Measurements from ENCODE around the gene MRPS35. TPM values are rescaled to one million over a fixed set of nuclear protein-coding genes. Genes with fewer than 3 reads are reported as not detected.
A peak's percentile ranks its signal among the peaks of the same experiment; 100 is the strongest.

The MRPS35 gene
- total RNA-seq: 10 to 100 TPM; 50.8 to 74.0 (median 57.5) TPM

GRCh38 chr12:27710592-27711316 lies at the start of gene MRPS35:
MRPS35 (plus strand) TSS chr12:27710832; CDS start chr12:27710844, 12 bp downstream.
- Histone ChIP-seq H3K36me3 (no peaks in the 10 kb centered on the region), H3K9me3 (no peaks in the 10 kb centered on the region), H3K4me1 (peaks cover 10 to 11% of the 10 kb centered on the region in 2 donors), H3K27me3 (no peaks in the 10 kb centered on the region), H3K4me3 (replicated peaks in 1 of 3) (peak within 1 kb of the TSS; percentile 81 to 98 (median 86)), H3K27ac (peak within 1 kb of the TSS; percentile 27 to 80 (median 69))
- 0% methylated on average over 19 to 33 of the region's 46 CpGs for WGBS, 2 donors
- intact Hi-C loops (cut with DNase I): no loop called here
- peak; percentile 89 to 92 for DNase-seq
- TF ChIP-seq CTCF (IDR thresholded peaks at IDR 0.05) (no peak), POLR2A (IDR thresholded peaks at IDR 0.05) (peak in 1 of 2 donors; percentile 84)

DNA sequence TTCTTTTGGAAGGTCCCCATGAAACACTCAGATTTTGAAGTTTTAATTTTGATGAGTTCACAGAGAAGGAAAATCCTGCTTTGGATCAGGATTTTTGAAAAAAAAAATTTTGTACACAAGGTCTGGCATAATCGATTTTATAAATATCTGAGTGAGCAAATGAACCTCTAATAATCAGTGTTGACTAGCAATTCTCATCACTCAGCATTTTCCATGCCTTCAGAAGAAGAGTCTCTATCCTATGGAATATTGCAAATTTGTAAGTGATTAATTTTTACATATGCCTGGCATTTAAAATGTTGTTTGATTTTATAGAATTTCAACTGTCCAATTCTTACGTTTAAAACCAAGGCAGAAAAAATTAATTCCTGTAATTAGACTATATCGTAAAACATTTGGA lies 44.9 kb upstream of the MRPS35 start:
- 80 to 94% methylated on average over 3 of the region's 3 CpGs for WGBS, 2 donors
- H3K4me3 ChIP-seq (replicated peaks in 1 of 3): no peak overlapping the region
- TF ChIP-seq CTCF (IDR thresholded peaks at IDR 0.05) (no peak), POLR2A (IDR thresholded peaks at IDR 0.05) (no peak)

DNA sequence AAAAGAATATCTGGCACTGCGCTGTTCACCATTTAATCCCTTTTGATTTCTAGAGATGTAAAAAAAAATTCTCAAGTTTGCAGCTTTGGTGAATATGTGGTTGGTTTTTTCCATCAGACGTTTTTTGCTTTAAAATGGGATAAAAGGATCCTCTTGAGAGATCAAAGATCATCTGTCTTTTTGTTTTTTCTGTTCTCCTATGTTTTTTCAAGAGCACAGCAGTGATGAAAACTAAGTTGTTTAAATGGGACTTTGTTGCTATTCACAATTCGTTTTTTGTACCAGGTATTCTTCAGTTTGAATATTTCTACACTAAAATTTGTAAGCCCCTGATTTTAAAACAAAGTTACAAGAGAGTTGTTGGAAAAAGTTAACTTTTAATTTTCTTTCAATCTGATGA lies 44.1 kb upstream of the MRPS35 start:
- H3K27ac ChIP-seq: no peak overlapping the region
- no peaks in the 10 kb centered on the region for H3K9me3 ChIP-seq
- no peaks in the 10 kb centered on the region for H3K4me1 ChIP-seq
- no peak for DNase-seq
- no peak overlapping the region for H3K4me3 ChIP-seq (replicated peaks in 1 of 3)
- H3K36me3 ChIP-seq: peaks cover 24 to 25% of the 10 kb centered on the region in 2 donors
- TF ChIP-seq CTCF (IDR thresholded peaks at IDR 0.05): no peak
- TF ChIP-seq POLR2A (IDR thresholded peaks at IDR 0.05): no peak
- intact Hi-C loops (cut with DNase I): no loop called here
- no peaks in the 10 kb centered on the region for H3K27me3 ChIP-seq
- 41 to 47% methylated on average over 3 of the region's 3 CpGs for WGBS, 2 donors

More for the DNA sequence above, 44.9 kb upstream of the MRPS35 start:
- Histone ChIP-seq H3K9me3 (no peaks in the 10 kb centered on the region), H3K4me1 (no peaks in the 10 kb centered on the region), H3K27ac (no peak overlapping the region), H3K36me3 (peaks cover 24 to 32% of the 10 kb centered on the region in 2 donors), H3K27me3 (no peaks in the 10 kb centered on the region)
- DNase-seq: no peak
- intact Hi-C loops (cut with DNase I): no loop called here

GRCh38 chr12:27667540-27667939 lies 43.1 kb upstream of the MRPS35 start:
- Histone ChIP-seq H3K4me1 (no peaks in the 10 kb centered on the region), H3K9me3 (no peaks in the 10 kb centered on the region), H3K36me3 (peaks cover 24 to 25% of the 10 kb centered on the region in 2 donors), H3K4me3 (replicated peaks in 1 of 3) (no peak overlapping the region), H3K27ac (no peak overlapping the region), H3K27me3 (no peaks in the 10 kb centered on the region)
- DNase-seq: no peak
- intact Hi-C loops (cut with DNase I): no loop called here
- WGBS, 2 donors: 85 to 91% methylated on average over 6 of the region's 6 CpGs
- no peak for TF ChIP-seq POLR2A (IDR thresholded peaks at IDR 0.05)
- TF ChIP-seq CTCF (IDR thresholded peaks at IDR 0.05): no peak

- no peaks in the 10 kb centered on the region for H3K4me1 ChIP-seq
- TF ChIP-seq CTCF (IDR thresholded peaks at IDR 0.05) (no peak), POLR2A (IDR thresholded peaks at IDR 0.05) (no peak)
- no peaks in the 10 kb centered on the region for H3K27me3 ChIP-seq
- DNase-seq: no peak
- H3K4me3 ChIP-seq (replicated peaks in 1 of 3): no peak overlapping the region
- intact Hi-C loops (cut with DNase I): no loop called here
- 69 to 71% methylated on average over 4 of the region's 4 CpGs for WGBS, 2 donors
- H3K27ac ChIP-seq: no peak overlapping the region
- H3K36me3 ChIP-seq: peaks cover 19 to 22% of the 10 kb centered on the region in 2 donors
- no peaks in the 10 kb centered on the region for H3K9me3 ChIP-seq
Observed at GRCh38 chr12:27672051-27672450, 38.6 kb upstream of the MRPS35 start.
